Measurements from ENCODE around the gene GNAT2.
"Not testable (repeated sequence)": the region's sequence is repeated elsewhere in the genome, so short reads cannot be mapped to it uniquely, and the experiment has no call there.

GNAT2 gene

DNA sequence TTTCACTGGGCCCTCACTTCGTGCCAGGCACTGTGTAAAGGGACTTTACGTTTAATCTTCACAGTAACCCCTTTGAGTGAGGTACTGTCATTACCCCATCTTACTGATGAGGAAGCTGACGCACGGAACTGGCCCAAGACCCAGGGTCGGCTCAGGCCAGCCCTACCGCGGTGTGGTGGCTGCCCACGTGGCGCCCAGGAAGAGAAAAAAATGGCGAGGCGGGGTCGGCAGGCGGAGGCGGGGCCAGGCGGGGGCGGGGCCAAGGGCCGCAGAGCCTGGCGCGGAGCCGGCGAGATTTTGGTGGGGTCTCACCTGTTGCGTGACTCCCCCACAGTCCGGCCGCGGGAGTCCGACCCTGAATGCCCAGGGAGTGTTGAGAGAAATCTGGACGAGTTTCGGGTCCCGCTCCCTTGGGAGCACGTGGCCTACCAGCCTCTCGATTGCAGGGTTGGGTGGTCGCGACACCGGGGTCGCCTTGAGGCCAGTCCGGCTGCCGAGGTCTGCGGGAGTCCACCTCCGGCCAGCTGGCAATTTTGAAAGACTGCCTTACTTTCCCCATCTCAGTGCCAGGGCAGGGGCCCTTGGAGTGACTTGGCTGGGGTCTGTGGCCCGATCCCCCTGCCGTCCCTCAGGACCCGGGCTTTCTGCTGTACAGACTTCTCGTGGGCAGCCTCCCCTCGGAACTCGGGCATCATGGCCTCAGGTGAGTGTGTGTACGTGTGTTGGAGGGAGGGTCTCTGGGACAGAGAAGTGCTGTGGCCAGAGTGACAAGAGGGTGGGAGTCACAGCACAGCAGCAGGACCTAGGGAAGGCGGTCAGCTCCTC lies at the start of gene GNAT2, which contains the start of gene AMPD2:
GNAT2 (minus strand) TSS at position 41 of the 825 bp plus-strand sequence. CDS start 6,746 bp downstream, outside the sequence.
AMPD2 (plus strand) TSS at position 262 of the 825 bp plus-strand sequence. CDS start 1,339 bp downstream, outside the sequence.
- peak; percentile 47 for DNase-seq

- DNase-seq = no peak
These were observed 48.8 kb upstream of the GNAT2 start for GRCh38 chr1:109668123-109668775.

- DNase-seq = peak; percentile 54
These were observed 48.2 kb upstream of the GNAT2 start, which contains the start of gene GSTM2 for GRCh38 chr1:109667452-109668122. Gene GSTM2 (plus strand): TSS chr1:109668057. CDS start chr1:109668116, 59 bp downstream.

DNA sequence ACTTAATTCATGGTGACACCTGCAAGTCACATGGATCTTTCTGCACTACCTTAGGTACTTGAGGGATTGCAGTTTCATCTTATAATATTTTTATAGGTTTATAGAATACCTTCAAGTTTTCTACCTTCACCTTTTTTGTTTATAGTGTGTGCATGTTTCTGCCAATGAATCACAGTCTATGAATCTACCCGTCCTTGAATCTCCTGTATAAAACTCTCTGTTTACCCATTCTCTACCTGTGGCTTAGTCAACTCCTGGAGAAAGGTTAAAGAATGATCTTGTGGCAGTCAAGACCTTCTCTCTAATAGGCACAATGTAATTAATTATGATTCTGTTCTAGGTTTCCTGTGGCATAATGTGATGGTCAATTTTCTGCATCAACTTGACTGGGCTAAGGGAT lies 45.3 kb upstream of the GNAT2 start:
- DNase-seq = no peak

GRCh38 chr1:109661391-109661790 lies 42.0 kb upstream of the GNAT2 start:
- DNase-seq = no peak

DNA sequence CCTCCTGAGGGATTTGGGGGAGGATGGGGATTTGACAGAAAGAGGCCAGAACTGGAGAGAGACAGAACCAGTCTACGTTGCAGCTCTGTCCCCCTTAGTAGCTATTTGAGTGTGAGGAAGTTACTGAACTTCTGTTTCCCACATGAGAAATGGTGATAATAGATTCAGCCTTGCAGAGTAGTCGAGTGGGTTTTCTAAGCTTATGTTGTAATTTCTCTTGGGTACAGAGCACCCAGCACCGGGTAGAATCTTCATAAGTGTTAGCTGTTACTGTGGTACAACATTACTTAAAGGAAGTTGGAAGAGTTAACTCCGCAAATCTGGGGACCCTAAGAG lies 41.2 kb upstream of the GNAT2 start:
- DNase-seq = not testable (repeated sequence)

DNA sequence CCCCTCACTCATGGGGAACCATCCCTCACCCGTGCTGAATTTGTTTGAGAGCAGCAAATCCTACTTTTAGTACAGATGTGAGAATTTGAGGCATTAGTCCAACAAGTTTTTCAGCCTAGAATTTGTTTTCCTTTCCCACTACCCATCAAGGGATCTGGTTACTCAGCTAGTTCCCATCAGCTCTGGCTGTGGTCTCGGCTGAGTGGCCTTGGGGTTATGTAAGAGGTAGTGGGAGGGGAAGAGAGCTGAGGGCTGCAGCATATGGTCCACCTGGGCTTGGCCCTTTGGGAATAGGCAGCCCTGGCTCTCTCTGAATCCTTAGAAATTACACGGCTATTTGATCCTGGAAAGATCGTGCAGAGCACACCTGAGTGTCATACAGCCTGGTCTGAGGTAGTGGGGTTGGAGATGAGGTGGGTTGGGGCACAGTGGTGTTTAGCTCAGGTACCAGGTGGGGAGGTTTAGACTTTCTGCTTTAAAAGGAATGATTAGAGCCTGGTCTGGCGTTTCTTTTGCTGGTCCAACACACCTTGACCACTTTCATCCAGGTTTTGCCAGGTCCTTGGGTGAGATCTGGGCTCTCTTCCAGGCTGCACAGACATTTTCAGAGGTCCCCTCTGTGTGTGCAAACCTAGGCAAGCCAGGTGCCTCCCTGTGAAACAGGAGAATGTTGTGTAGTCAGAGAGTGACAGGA lies 40.7 kb upstream of the GNAT2 start:
- no peak for DNase-seq

DNA sequence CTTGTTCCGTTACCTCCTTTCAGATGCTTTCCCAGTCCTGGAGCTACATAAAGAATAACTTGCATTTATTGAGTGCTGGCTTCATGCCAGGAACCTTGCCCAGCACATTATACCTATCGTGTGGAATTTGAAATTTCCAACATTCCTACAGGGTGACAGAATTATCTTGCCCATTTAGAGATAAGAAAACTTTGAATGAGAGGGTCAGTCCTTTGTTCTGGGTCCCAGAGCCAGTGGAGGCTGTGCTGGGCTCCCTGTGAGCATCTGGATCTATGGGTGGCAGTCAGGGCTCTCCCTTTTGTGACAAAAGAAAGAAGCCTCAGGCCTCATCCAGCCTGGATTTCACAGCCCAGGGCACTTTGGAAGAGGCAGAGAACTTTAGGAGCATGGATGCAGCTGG lies 39.7 kb upstream of the GNAT2 start:
- no peak for DNase-seq

- DNase-seq = no peak
These were observed 39.2 kb upstream of the GNAT2 start for GRCh38 chr1:109658533-109659042.

- DNase-seq = no peak
These were observed 38.6 kb upstream of the GNAT2 start for GRCh38 chr1:109657970-109658369.

DNA sequence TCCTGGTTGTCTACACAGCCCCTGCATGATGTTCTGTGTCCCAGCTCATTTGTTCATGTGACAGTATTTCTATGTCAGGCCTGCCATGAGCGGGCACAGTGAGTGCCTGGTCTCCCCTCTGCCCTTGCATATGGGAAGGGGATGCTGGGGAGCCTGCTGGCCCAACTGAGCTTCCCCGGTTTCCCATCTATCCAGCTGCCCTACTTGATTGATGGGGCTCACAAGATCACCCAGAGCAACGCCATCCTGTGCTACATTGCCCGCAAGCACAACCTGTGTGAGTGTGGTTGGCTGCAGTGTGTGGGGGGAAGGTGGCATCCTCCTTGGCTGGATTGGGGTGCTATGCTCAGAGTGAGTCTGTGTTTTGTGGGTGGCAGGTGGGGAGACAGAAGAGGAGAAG lies 38.0 kb upstream of the GNAT2 start:
- DNase-seq = no peak

DNA sequence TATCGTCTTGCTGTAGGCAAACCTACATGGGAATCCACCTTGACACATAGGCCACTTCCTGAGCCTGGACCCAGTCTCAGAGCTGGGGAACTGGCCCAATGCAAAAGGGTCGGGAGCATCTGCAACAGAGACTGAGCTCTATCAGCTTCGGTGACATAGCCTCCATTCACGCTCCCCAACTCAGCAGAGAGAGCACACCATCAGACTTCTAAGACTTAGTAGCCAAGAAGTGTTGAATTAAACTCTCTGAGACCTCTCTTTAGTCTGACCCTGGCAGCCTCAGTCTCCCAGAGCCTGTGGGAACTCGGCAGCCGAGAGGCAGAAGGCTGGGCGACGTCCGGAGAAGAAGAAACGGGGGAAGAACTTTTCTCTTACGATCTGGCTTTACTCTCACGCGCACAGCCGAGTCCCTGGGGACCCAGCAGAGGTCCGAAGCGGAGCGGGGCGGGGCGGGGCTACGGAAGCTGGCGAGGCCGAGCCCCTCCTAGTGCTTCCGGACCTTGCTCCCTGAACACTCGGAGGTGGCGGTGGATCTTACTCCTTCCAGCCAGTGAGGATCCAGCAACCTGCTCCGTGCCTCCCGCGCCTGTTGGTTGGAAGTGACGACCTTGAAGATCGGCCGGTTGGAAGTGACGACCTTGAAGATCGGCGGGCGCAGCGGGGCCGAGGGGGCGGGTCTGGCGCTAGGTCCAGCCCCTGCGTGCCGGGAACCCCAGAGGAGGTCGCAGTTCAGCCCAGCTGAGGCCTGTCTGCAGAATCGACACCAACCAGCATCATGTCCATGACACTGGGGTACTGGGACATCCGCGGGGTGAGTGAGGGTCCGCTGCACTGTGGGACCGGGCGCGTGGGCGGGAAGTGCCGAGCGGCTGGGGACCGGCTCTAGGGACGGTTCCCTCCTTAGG lies 36.5 kb upstream of the GNAT2 start, which contains the start of gene GSTM4:
GSTM4 (plus strand) TSS at position 485 of the 905 bp plus-strand sequence; CDS start at position 776, 291 bp downstream.
- peak; percentile 70 for DNase-seq

GRCh38 chr1:109654519-109654918 lies 35.1 kb upstream of the GNAT2 start:
- no peak for DNase-seq

GRCh38 chr1:109653306-109653705 lies 33.9 kb upstream of the GNAT2 start:
- no peak for DNase-seq

GRCh38 chr1:109652402-109652801 lies 33.0 kb upstream of the GNAT2 start:
- DNase-seq = no peak

GRCh38 chr1:109650609-109651008 lies 31.2 kb upstream of the GNAT2 start:
- DNase-seq = no peak

- DNase-seq = peak; percentile 21
These were observed 30.1 kb upstream of the GNAT2 start for GRCh38 chr1:109649491-109649914.

GRCh38 chr1:109644670-109645069 lies 25.3 kb upstream of the GNAT2 start:
- no peak for DNase-seq

GRCh38 chr1:109643385-109644230 lies 24.2 kb upstream of the GNAT2 start:
- DNase-seq = no peak

GRCh38 chr1:109642626-109643025 lies 23.2 kb upstream of the GNAT2 start:
- no peak for DNase-seq
